Activated CD4-positive, alpha-beta T cell treated with anti-CD3 and anti-CD28 coated beads, Interleukin-2, amount 50 U/mL, for 16 hours (primary cell): ENCODE results near the gene AP1S3.
A peak's percentile ranks its signal among the peaks of the same experiment; 100 is the strongest.
"Not testable (repeated sequence)": the region's sequence is repeated elsewhere in the genome, so short reads cannot be mapped to it uniquely, and the experiment has no call there.

ENCODE experiments used
- DNase-seq: peaks from one replicate; pipeline ENCODE4 v3.0.0-alpha.2; 2020

AP1S3 gene

GRCh38 chr2:223837287-223838061 lies at the start of gene AP1S3:
Gene AP1S3 (minus strand): TSS chr2:223837582. CDS start chr2:223837450, 132 bp downstream.
- DNase-seq = peak; percentile 77

GRCh38 chr2:223887127-223887526 lies 49.7 kb upstream of the AP1S3 start:
- DNase-seq = no peak

- no peak for DNase-seq
Measured at GRCh38 chr2:223886726-223887125, 49.3 kb upstream of the AP1S3 start.

GRCh38 chr2:223884399-223884798 lies 47.0 kb upstream of the AP1S3 start:
- DNase-seq = peak; percentile 39

- DNase-seq = no peak
Measured at GRCh38 chr2:223882715-223883114, 45.3 kb upstream of the AP1S3 start.

GRCh38 chr2:223880796-223881195 lies 43.4 kb upstream of the AP1S3 start:
- DNase-seq = no peak

- no peak for DNase-seq
Measured at GRCh38 chr2:223877721-223878410, 40.5 kb upstream of the AP1S3 start.

GRCh38 chr2:223873672-223874071 lies 36.3 kb upstream of the AP1S3 start:
- no peak for DNase-seq

GRCh38 chr2:223872772-223873171 lies 35.4 kb upstream of the AP1S3 start:
- not testable (repeated sequence) for DNase-seq

- not testable (repeated sequence) for DNase-seq
Measured at GRCh38 chr2:223871661-223872060, 34.3 kb upstream of the AP1S3 start.

- DNase-seq = no peak
Measured at GRCh38 chr2:223870840-223871611, 33.6 kb upstream of the AP1S3 start.

- DNase-seq = no peak
Measured at GRCh38 chr2:223868005-223868404, 30.6 kb upstream of the AP1S3 start.

GRCh38 chr2:223865907-223866508 lies 28.6 kb upstream of the AP1S3 start:
- peak; percentile 26 for DNase-seq

- peak; percentile 20 for DNase-seq
Measured at GRCh38 chr2:223865124-223865523, 27.7 kb upstream of the AP1S3 start.

- no peak for DNase-seq
Measured at GRCh38 chr2:223863491-223863890, 26.1 kb upstream of the AP1S3 start.

GRCh38 chr2:223860809-223861738 lies 23.7 kb upstream of the AP1S3 start:
- no peak for DNase-seq

- no peak for DNase-seq
Measured at GRCh38 chr2:223859070-223859469, 21.7 kb upstream of the AP1S3 start.

GRCh38 chr2:223856584-223856983 lies 19.2 kb upstream of the AP1S3 start:
- no peak for DNase-seq

- DNase-seq = no peak
Measured at GRCh38 chr2:223856021-223856420, 18.6 kb upstream of the AP1S3 start.

GRCh38 chr2:223855426-223855825 lies 18.0 kb upstream of the AP1S3 start:
- DNase-seq = no peak

GRCh38 chr2:223854741-223855140 lies 17.4 kb upstream of the AP1S3 start:
- no peak for DNase-seq

GRCh38 chr2:223853425-223853837 lies 16.0 kb upstream of the AP1S3 start:
- DNase-seq = no peak
